Globus pallidus (tissue), 1 donor: Measurements from ENCODE around the gene PRR18.
A peak's percentile ranks its signal among the peaks of the same experiment; 100 is the strongest.

Source experiments
- DNase-seq: peaks from one replicate; pipeline ENCODE4 v3.0.0-alpha.2; 2015; ENCODE audit warnings: low spot score

Gene PRR18

GRCh38 chr6:166274739-166275370, 33.3 kb downstream of the PRR18 start:
- DNase-seq = no peak

DNA sequence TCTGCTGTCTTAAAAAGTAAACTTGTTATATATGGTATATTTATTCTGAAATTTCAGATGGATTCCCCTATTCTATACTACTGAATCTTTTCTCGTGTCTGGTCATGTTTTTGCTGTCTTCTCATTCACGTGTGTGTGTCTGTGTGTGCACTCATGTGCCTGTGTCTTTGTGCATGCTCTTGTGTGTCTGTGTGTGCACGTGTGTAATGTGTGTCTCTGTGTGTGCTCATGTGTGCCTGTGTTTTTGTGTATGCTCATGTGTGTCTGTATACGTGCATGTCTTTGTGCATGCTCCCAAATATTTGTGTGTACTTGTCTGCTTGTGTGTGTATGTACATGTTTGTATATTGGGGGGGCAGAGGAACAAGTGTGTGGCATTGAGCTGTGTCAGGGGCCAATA, 34.0 kb downstream of the PRR18 start:
- DNase-seq = no peak

GRCh38 chr6:166271376-166271765, 36.8 kb downstream of the PRR18 start:
- no peak for DNase-seq

DNA sequence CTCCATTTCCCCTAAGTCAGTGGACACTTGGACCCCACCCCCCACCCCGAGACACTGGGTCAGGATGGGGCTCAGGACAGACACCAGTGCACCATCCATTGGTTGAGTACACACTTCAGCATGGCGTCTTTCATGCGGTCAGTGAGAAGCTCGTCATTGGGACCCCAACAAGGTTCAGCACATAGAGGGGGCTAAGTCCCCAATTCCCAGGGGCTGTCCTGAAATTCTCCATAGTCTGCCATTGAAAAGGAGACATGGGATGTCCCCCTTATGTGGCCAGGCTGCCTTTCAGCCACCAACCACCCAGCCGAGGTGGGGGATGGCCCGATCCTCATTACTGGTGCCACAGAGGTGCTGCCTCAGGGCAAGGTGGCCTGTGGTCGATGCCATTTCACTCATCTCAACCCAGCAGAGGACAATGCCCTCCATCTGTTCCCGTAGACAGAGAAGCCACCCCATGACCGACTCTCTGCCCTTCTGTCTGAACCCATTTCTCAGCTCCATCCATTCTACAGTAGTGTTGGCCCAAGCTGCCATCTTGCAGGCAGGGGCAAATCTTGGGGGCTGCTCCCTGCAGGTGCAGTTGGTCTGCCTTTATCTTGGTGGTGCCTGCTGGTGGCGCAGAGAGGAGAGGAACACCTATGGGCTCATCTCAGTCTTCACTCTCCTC, 37.4 kb downstream of the PRR18 start:
- DNase-seq = no peak

DNA sequence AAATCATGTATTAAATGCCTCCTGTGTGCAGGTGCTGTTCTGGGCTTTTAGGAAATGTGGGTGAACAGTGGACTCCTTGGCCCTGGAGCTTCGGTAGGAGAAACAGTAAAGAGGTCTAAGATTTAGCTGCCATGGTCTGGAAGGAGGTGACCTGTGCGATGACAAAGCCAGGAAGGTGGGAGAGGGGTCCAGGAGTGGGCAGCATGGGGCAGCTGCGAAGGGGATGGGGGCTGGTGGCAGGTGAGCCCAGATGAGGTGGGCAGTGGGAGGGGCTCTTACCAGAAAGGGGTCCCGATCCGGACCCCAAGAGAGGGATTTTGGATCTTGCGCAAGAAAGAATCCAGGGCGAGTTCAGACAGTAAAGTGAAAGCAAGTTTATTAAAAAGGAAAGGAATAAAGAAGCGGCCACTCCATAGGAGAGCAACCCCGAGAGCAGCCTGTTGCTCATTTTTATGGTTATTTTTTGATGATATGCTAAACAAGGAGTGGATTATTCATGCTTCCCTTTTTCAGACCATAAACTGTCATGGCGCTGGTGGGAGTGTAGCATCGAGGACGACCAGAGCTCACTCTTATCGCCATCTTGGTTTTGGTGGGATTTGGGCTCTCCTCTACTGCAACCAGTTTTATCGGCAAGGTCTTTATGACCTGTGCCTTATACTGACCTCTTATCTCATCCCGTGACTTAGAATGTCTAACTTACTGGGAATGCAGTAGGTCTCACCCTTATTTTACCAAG, 38.7 kb downstream of the PRR18 start:
- DNase-seq = no peak

DNA sequence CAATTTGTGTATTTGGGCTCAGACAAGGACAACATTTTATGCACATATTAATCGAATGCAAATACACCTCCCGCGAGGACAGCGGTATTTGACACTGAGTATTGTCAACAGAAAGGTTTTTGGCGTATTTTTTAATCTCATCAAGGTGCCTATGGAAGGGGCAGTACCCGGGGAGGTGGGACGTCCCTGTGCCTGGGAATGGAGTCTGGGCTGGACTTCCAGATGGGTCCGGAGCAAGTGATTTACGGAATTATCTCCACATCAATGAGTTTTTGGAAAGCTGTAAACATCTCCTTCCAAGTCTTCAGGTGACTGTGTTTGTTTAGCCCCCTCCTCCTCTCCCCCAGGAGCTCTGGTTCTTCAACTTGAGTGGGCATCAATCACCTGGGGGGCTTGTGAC, 39.8 kb downstream of the PRR18 start:
- DNase-seq = no peak

- DNase-seq = no peak
Observed at GRCh38 chr6:166267526-166267925, 40.7 kb downstream of the PRR18 start.

DNA sequence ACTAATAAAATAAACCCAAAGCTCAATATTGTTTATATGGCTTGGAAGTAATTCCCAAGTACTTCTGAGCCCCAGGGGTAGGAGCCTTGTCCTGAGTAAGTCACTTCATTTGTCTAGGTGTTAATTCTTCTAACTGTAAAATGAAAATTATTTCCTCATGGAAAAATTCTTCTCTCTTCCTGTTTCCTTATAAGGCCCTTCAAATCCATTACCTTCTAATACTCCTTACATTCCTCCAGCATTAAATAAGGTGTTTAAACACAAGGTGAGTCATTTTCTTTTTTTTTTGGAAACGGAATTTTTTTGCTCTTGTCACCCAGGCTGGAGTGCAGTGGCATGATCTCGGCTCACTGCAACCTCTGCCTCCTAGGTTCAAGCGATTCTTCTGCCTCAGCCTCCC, 41.9 kb downstream of the PRR18 start:
- DNase-seq = no peak

- no peak for DNase-seq
Observed at GRCh38 chr6:166262743-166263515, 45.3 kb downstream of the PRR18 start.

DNA sequence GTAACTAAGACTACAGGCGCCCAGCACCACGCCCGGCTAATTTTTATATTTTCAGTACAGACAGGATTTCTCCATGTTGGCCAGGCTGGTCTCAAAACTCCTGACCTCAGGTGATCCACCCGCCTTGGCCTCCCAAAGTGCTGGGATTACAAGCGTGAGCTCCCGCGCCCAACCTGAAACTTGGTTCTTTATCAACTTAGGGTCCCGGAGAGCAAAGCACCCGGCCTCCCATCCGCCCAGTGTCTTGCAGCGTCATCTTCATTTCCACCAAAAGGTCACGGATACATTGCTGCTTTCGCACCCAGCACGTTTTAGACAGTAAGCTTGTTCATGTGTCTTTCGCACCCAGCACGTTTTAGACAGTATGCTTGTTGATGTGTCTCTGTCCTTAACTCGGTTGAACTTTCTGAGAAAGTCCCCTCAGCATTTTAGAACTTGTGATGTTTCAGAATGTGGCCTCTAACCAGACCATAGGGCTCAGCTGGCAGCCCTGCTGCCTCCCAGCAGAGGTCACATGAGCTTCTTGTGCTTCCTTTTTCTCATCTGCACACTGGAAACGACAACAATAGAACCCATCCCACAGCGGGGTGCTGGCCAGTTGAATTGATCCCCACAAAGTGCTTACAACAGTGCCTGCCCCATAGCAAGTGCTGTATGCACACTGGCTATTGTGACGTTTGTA, 48.8 kb downstream of the PRR18 start:
- DNase-seq = peak; percentile 58

DNA sequence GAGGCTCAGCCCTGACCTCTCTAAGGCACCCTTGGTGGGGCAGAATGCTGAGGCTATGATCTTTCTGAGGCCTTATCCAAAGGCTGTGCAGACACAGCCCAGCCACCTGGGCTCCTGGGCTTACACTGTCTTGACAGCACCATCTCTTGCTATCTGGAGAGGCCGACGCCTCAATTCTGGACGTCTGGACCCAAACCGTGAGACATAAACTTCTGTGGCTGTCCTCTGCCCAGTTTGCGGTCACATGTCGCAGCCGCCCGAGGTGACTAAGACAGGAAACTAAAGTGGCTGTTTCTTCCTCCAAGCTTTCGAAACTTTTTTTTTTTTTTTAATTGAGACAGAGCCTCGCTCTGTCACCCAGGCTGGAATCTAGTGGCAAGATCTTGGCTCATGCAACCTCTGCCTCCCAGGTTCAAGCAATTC, 49.3 kb downstream of the PRR18 start:
- DNase-seq = no peak

GRCh38 chr6:166257911-166258318, 50.3 kb downstream of the PRR18 start:
- no peak for DNase-seq
